GM13977 (cell line): ENCODE measurements around the gene WNT11.
A peak's percentile ranks its signal among the peaks of the same experiment; 100 is the strongest.

ENCODE experiments used
- DNase-seq: peaks from one replicate; pipeline ENCODE4 v3.0.0; 2012; ENCODE audit warnings: low spot score
- in situ Hi-C: fragments of 300-500 bp; cut with MboI; formaldehyde crosslinking; loops from one replicate; pipeline ENCODE4 v1.12.0; 2022; ENCODE audit warnings: low sequenced_read_pairs, low pct_unique_long_range_greater_than_20kb, mixed read lengths, inconsistent platforms; ENCODE audit not compliant: unreplicated experiment
- TF ChIP-seq, protein P1 (sequence below): IDR thresholded peaks from 2 replicates; pipeline ENCODE4 v1.5.1; 2012; ENCODE audit warnings: mild to moderate bottlenecking, control low read depth; ENCODE audit not compliant: insufficient read depth; ENCODE audit errors: extremely low read depth, missing control alignments

Gene WNT11

DNA sequence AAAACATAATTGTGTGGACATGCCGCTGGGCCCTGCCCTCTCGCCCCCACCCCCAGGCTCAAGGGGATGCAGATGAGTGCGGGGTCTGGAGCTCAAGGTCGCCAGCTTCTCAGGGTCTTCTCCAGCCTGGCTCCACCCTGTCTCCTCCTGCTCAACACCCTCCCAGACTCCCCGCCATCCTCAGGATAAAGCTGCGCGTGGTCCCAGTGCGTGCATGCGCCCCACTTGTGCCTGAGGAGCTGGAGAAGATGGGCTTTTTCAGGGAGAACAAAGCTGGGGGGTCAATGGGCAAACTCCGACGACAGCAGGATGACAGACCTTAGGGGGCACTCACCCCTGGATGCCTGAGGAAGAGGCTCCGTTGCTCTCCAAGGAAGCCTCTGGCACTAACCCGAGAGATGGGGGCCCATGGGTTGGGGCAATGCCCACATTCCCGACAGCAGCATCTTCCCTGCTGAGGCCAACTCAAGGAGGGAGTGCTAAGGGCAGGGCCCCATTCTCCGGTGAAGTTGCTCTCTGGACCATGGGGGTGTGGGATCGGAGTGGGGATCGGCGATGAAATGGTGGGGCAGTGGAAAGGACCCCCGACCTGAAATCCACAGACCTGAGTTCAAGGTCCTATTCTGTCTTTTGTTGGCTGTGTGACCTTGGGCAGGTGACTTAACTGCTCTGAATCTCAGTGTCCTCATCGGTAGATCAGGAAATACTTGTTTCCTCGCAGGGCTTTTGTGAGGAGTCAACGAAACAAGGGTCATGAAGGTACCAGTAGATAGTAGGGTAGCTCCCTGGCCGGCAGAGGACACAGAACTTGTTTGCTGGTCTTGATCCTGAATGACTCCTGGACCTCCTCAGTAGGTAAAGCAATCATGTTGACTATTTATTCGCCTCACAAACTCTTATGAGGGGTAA is 47.7 kb downstream of the WNT11 start:
- TF ChIP-seq, protein P1, sequence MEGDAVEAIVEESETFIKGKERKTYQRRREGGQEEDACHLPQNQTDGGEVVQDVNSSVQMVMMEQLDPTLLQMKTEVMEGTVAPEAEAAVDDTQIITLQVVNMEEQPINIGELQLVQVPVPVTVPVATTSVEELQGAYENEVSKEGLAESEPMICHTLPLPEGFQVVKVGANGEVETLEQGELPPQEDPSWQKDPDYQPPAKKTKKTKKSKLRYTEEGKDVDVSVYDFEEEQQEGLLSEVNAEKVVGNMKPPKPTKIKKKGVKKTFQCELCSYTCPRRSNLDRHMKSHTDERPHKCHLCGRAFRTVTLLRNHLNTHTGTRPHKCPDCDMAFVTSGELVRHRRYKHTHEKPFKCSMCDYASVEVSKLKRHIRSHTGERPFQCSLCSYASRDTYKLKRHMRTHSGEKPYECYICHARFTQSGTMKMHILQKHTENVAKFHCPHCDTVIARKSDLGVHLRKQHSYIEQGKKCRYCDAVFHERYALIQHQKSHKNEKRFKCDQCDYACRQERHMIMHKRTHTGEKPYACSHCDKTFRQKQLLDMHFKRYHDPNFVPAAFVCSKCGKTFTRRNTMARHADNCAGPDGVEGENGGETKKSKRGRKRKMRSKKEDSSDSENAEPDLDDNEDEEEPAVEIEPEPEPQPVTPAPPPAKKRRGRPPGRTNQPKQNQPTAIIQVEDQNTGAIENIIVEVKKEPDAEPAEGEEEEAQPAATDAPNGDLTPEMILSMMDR, result no peak
- in situ Hi-C loops, result no loop called here
- no peak for DNase-seq

DNA sequence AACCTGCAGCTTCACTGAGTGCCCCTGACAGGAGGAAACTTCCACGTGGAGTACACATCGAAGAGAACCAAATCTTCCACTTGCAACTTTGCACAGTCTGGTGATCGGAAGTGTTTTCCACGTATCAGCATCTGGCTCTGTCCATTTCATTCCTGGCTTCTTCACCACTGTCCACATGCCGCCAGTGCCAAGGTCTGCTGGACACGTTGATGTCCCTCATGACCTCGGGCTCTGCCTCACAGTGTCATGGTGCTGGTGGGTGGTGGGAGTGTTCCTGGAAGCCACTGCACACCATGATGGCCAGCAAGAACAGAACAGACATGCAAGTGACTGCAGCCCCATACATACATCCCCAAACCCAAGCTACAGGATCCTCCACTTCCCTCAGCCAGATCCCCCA is 48.4 kb downstream of the WNT11 start:
- DNase-seq, result no peak
- TF ChIP-seq, protein P1, result no peak
- in situ Hi-C loops, result no loop called here

DNA sequence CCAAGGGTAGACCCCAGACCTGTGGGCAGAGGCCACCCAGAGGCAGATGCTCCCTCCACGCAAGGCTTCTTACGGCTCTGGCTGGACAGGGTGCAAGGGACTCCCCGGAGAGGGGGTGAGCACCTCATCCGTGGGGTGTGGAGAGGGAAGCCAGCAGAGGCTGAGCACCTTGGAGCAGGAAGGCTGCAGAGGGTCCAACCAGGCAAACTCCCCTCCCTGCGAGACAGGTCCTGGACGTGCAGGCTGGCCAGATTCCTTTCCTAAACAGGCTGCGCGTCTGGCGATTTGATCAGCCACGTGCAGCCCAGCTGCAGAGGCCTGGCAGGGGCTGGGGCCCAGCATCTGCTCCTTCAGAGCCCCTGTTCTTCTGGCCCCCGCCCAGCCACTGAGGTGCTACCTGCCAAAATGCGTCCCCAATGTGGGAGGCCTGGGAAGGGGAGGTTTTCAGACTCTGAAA is 49.3 kb downstream of the WNT11 start:
- in situ Hi-C loops, result no loop called here
- TF ChIP-seq, protein P1, result no peak
- DNase-seq, result no peak

DNA sequence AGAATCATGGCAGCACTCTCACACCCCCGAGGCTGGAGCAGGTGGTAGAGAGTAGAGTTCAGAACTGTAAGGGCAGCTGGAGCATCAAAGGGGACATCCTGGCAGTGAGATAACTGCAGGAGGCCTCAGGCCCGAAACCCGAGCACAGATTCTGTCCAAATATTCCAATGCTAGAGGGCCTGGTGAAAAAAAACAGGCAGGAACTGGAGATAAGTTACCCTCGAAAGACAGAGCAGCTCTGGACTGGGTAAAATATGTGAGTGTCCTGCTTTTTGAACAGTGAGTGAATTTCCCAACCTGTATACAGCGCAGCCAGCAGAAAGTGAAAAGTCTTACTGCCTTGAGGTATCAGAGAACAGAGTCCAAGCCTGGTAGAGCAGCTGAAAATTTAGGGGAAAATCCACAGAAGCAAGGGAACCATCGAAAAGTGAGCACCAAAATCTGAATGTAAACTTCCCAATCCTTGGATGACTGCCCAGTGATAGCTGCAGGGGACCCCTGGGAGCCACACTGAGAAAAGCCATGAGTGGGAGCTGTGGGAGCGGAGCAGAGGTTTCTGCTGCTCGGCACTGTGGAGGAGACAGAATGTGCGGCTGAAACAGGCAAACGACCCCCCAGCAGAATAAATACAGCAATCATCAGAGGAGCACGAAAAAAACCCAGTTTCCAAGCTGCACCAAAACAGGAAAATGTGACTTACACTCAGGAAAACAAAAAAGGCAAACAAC is 50.6 kb downstream of the WNT11 start:
- DNase-seq, result no peak
- in situ Hi-C loops, result no loop called here
- TF ChIP-seq, protein P1, result no peak

DNA sequence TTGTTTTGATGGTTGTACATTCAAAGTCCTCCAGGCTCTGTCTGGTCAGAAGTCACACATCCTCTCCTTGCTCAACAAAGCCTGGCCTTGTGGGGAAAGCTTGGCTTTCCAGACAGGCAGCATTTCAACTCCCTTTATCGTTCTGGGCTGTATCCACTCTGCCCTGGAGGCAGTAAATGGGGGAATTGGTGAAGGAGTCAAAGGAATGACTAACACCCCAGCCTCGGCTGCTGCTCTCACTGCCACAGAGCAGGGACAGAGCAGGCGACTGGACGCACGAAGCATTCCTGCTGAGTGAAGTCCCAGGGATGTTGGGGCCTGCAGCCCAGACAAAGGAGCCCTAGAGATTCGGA is 52.8 kb downstream of the WNT11 start:
- in situ Hi-C loops, result no loop called here
- TF ChIP-seq, protein P1, result no peak
- no peak for DNase-seq

DNA sequence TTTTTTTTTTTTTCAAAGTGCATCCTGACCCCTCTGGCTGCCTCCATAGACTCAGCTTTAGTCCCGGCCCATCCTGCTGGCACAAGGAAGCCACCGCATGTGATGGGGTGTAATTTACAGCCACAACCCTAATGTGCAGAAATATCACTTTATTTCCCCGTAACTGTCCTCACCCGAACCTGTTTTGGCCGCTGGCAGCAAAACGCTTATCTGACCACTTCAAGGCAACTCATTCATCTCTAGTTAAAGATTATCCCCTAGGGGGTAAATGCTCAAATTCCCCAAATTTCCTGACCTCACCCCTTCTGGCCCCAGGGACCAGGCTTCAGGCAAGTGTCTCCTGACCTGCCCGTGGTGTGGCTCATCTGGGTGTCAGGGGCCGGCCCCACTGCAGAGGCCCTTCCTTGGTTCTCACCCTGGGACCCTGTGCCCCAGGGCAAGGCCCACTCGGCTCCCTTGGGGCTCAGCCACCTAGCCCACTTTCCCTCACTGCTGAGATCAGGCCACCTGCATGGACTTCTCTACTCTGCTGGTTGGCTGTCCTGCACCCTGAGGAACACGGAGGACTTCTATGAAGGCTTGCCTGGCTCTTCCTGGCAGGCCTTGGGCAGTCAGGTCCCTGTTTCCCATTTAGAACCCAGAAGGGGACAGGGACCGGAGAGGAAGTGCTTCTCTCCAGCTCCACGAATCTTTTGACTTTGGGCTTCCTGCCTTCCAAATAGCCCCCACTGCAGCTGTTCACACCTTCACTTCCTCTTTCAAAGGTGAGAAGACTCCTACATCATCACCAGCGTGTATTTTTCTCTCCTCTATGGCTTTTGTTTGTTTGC is 53.3 kb downstream of the WNT11 start:
- TF ChIP-seq, protein P1, result no peak
- in situ Hi-C loops, result no loop called here
- peak; percentile 71 for DNase-seq
